ENCODE data around the gene ARHGAP26.

Gene ARHGAP26

DNA sequence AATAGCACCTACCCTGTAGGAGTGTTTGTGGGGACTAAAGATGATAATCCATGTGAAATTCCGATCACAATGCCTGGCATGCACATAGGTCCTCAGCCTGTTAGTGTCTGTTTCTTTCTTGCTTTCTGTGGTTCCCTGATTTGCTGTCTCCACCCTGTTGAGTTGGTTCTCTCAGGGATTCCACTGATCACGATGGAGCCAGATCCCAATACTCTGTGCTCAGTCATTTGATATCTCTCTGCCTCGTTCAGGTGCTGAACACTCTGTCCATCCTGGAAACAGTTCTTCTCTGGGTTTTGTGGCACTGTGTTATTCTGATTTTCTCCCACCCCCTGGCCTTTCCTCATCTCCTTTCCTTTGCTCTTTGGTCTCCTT lies 60.8 kb downstream of the ARHGAP26 start:
- DNase-seq, result no peak

DNA sequence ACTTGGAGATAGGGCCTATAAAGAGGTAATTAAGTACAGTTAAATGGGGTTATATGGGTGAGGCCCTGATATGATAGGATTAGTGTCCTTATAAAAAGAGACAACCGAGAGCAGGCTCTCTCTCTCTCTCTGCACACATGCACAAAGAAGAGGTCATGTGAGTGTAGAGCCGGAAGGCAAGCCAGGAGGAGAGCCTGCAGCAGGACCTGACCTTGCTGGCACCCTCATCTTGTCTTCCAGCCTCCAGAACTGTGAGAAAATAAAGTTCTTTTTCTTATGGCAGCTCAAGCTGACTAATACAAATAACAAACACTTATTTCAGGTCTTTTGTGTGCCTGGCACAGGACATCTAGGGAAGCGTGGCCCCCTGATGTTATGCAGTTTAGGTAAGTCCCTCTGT lies 62.1 kb downstream of the ARHGAP26 start:
- no peak for DNase-seq

DNA sequence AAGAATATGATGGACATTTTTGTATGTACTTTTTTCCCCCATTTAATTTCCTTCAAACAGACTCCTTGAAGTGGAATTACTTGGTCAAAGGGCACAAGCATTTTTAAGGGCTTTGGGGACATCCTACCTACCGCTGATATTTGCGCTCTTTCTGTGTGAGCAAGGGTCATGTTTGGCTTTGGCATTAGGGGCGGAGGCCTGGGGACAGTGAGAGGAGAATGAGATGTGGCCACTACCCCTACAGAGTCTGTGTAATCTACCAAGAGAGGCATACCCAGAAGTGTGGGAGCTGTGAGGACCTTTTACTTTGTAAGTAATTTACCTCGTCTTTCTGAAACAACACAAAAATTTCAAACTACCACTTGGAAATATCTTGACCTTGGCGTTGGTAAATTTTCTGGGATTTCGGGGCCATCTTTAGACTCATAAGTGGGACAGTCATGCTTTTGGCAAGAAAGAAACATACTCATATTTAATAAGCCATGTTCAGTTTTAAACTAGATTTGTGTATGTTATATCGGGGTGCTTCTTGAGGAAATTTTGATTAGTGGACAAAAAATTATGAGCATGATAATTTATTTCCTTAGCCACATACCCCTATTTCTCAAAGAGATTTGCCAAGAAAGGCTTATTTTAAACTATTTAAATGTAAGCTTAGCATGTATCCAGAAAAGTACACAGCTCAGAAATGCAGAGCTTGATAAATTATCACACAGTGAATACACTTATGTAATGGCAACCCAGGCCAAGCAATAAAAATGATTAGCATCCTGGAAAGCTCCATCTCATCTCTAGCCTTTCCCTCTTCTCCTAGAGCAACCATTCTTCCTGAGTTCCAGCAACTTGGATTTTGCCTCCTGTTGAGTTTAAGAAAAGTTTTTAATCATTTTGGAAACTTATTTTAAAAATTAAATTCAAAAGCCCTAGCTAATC lies 63.6 kb downstream of the ARHGAP26 start:
- no peak for DNase-seq

DNA sequence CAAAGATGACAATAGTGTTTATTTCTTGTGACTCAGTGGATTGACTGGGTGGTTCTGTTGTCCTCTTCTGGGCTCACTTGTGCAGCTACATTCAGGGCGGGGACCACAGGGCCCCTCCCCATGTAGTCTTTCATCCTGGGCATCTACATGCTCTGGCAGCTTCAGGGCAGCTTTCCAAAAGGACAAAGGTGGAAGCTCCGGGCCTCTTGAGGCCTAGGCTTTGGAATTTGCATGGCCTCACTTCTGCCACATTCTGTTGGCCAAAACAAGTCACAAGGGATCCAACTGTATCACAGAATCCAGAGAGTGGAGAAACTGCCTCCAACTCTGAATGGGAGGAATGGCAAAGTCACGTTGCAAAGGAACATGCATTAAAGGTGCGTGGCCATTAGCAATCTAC lies 64.3 kb downstream of the ARHGAP26 start:
- DNase-seq, result no peak

DNA sequence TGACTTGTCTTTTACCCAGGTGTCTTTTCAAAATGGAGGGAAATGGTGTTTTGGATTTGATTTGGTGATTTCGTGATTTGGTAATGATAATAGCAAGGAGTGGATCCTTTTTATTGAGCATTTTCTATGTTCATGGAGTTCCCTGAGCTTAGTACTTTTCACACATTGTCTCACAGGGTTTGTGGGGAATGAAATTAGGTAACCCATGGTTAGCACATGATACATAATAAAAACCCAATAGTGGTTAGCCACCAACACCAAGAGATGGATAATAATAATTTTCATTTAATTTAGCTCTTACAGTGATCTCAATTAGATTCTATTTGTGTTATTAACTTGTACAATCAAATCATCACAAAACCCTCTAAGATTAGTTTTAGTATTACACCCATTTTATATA lies 65.4 kb downstream of the ARHGAP26 start:
- no peak for DNase-seq

DNA sequence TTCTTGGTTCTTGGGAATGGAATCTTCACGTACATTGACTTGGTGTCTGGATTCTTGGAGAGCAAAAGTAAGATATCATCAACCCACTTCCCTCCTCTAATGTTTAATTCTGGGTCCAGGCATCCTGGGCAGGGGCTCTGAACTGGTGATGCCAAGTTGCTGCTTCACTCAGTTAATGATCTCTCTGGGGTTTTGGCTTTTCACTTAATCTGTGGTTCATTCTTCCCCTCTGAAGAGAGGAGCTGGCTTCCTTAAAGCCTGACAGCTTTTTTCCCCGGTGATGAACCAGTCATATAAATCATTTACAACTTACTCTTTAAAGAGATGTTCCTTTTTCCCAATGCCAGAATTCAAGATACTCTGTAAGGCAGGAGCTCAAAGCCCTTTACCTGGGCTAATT lies 65.9 kb downstream of the ARHGAP26 start:
- peak; percentile 31 for DNase-seq

DNA sequence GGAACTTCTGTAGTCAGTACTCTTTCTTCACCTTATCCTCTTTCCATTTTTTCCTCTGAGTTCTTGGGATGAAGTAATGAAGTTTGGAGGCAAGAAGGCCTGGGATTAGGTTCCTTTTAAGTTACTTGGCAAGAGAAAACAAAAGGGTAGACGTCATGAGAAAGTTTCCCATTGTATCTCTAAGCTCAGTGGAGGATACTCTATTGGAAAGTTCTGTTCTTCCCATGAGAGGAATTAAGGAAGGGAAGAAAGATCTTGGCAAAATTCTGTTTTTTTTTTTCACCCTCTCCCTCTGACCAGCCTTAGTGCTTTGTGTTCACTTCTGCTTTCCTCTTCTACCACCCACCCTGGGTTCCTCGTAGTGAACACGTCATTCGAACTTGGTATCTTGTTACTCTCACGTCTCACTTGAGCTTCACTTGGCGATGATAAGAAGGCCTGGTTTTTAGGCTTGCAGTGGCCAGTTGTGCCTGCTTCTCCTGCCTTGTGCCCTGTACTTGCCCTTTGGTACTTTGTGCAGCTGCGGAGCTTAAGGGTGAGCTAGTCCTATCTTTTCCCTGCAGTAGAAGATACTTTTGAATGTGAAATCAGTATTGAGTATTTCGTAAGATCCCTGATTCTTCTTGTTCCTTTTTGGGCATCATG lies 67.0 kb downstream of the ARHGAP26 start:
- DNase-seq, result peak; percentile 91

DNA sequence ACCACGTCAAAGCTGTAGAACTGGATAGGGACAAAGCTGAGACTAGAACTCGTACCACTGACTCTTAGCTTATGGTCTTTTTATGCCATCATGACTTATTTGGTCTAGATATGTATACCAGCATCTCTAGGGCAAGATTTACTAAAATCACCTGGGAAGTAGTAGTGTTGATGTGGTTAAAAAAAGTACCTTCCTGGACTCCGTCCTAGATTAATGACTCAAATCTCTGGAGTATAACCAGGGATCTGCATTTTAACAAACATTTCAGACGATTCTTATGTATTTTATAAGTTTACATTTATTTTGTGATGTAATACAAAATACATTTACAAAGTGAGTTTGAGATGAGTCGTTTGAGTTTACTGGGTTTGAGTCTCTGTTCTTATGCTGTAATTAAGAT lies 68.7 kb downstream of the ARHGAP26 start:
- DNase-seq, result no peak

DNA sequence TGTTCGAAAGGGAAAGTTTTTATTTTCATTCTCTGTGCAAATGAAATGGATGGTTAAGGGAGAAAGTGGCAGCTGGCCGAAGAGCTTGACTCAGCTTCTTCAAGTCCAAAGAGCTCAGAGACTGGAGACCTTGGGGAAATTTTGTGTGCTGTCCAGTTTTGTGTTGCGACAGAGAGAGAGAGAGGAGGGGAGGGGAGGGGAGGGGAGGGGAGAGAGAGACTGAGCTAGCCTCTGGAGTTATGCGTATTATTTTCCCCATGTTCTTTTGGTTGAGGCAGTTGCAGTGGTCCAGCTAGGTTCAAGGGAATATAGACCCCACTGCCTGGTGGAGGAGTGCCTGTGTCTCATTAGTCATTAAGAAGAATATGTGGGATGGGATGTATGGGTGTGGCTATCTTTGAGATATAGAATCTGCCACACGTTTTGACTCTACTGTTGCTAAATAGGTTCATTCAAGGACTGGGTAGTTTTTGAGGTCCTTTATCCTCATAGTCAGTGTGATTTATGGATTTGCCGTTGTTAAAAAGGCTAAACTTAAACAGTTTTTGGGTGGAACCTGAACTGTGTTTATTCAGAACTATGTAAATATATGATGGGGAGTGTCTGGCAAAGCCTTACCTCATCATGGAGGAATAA lies 69.7 kb downstream of the ARHGAP26 start:
- peak; percentile 21 for DNase-seq

DNA sequence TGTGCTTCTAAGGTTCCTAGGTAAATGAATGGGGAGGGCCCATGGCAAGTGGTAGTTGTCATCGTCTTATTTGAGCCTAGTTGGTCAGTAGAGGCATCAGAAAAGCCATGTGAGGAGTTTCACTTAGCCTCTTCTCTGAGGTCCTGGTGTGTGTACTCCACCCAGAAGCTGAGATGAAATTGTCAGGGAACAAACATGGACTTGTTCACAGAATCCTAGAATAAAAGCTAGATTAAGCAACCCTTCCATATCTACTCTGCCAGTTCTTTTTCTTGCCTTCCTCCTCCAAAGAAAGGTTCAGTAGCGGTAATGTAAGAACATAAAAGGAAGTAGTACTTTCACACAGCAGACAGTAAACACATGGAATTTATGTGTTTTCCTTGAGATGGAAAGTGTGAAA lies 70.4 kb downstream of the ARHGAP26 start:
- peak; percentile 59 for DNase-seq

DNA sequence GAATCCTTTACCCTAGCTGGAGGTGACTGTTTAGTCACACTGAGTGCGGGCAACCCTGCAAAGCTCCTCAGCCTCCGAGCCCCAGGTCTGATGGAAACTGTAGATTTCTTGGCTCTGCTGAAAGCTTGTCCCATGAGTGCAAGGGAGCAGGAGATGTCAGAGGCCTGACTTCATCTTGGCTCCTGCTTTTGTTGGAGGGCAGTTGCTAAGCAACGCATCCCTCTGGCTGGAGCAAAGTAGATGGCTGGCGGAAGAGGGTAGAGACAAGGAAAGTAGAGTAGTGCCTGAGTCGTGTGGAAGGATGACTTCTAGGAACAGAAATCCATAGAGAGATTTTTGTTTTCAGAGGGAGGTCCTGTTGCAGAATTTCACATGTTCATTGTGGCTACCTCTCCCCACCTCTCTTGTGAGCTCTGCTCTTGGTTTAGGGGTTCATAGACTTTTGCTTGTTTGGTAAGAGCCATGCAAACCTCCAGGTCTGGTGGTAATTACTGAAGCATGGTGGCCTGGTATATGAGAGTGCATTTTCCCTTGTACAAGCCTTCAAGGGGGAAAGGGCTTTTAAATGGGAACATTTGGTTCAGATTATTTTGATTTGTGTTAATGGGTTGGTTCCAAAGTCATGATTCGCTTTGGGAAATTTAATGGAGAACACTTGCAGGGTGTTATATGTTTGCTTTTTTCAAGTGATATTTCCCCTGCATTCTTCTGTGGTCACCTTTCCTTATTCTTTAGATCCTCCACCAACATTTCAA lies 71.5 kb downstream of the ARHGAP26 start:
- no peak for DNase-seq

DNA sequence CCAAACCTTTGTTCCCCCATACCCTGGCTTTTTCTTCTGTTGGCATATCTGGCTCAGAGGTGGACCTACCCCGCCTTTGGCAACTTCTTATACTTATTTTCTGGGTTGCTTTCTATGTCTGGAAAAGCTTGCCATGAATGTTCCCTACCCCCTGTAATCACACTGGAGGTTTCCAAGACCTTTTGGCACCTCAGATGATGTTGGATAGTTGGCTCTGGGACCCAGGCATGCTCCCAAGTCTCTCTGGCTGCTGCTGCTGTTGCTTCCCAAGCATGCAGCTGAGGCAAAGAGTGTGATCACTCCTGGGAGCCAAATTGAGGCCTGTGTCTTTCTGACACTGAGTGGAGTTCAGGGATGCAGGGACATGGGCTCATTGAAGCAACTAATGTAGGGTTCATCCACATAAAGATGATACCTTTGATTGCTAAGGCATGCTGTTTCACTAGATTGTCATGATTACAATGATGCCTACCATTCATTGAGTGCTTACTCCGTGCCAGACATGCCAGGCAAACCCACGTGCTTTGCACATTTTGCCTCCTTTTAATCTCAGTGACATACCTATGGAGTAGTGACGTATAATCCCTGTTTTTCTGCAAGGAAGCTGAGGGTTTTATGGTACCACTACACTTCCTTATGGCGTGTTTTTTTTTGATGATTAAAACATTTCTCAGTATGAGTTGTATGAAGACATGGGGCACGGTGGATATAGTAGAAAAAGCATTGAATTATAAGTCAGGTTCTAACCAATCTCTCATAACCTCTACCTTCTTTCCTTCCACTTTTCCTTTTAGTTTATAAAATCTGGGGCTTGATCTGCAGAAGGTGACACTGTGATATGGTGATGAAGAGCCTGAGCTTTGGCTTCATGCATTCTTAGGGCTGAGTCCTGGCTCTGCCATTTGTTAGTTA lies 73.1 kb downstream of the ARHGAP26 start:
- no peak for DNase-seq

DNA sequence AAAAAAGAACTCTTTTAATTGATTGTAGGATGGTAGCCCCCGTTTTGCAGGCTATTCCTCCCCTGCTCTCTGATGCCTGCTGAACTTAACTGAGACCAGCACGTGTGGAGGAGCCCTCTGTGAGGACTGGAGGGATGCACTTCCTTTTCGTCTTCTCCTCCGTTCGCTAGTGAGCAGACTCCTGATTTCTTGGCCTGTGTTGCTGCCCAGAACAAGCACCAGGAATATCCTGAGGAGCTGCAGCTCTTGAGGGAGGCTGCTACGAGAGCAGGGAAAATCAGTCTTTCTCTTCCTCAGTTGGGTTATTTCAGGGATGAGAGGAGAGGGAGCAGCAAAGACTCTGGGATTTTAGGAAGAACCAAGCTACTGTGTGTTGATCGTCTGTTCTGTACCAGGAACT lies 74.7 kb downstream of the ARHGAP26 start:
- no peak for DNase-seq

DNA sequence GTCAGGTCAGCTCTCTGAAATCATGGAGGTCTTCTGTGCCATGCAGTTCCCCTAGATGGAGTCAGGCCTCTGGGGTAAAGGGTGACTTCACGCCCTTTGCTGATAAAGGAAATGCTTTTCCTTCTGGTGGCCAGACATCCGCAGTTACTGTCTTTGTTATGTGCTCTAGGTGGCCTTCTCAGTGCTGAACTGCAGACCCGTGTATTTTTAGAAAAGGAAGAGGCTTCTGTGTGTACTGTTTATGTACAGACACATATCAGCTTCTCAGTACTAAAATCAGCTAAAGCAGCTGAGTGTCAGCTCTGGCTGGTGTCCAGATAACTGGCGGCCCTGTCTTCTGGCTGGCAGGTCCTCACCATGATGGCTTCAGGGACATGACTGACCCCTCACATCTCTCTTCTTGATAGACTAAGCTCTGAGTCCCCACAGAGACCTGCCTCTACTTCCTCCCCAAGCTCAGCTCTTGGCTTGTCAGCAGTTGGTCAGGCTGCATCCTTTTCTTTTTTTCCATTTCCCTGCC lies 75.3 kb downstream of the ARHGAP26 start:
- DNase-seq, result peak; percentile 28

DNA sequence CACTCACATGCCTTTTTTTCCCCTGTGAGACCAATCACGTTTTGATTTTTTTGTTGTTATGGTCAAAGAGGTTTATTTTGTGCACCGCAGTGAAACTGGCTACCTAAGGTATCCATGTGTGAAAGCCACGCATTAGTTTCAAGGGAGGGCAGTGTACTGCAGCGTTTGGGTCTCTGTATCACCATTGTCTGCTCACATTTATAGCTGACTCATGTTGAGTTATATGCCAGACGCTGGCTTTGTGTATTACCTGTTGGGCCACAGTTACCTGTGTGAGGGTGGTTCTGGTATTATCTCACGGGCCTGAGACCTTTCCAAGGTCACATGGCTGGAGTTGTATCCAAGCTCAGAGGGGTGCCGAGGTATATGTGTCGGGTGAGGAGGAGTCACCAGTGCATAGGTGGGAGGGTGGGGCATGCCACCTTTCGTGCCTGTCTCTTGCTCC lies 75.8 kb downstream of the ARHGAP26 start:
- no peak for DNase-seq

DNA sequence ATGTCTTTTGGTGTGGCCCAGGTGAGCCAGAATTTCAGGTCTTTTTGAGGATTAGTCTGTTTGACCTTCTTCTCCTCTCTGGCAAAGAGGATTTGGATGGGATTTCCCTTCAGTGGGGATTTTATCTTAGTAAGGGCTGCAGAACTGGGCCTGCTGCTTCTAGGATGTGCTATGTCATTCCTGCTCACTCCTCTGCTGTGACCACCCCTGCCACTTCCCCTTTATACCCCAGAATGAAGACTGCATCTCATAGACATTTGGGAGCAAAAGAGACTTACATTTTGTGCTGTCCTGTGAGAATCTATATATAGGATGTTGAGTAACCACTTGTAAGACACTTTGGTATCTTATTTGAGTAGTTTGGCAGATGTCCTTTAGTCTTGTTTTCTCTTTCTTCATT lies 76.2 kb downstream of the ARHGAP26 start:
- DNase-seq, result peak; percentile 79

DNA sequence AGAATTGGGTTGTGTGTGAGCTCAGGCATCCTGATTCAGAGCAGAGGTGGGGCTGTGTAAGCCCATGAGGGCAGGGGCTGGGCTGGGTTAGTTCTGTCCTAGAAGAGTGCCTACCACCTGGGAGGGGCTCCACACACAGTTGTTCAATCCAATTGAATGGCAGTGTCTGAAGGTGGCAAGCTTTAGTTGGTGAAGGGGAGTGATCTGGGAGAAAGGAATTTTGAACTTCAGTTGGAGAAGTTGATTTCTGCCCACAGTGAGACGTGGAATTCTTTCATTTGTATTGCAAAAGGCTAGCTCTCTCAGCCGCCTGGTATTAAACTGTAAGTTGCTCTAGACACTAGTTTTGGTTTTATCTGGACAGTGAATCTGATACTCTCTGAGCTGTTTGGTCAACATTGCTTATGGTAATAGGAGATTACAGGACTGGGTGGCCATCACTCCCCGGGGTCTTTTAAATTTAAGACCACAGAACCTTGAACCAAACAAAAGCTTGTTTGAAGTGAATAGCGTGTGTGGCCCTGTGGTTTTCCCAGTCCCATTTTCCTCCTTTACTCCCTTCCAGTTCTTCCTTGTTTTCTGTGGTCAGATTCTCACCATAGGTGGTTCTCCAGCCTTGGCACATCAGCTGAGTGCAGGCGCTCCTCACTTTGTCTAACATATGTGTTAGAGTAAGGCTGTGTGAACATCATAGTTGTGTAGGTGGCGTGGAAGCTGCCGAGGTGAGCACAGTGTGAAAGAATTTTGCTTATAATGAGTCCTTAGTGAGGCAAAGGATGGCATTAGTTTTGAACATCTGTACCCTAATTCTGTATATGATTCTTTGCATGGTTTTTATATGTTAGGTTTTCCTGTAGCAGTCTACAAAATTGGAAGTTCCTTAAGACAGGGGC lies 78.0 kb downstream of the ARHGAP26 start:
- DNase-seq, result no peak

DNA sequence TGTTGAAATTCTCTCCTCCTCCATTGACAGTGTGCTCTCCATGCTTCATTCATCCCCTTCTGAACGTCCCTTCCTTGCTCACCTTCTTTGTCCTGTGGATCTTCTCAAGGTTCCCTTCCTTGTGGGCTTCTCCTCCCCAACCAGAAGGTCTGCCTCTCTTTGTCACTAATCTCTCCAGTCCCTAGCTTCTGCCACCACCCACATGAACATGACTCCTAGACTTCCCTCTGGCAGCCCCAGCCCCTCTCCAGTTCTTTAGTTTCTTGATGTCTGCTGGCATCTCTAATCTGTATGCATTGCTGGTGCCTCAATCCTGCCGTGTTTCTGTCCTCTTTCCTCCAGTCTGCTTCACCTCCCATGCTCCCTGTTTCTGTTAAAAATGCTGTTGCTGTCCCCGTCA lies 79.3 kb downstream of the ARHGAP26 start:
- no peak for DNase-seq

DNA sequence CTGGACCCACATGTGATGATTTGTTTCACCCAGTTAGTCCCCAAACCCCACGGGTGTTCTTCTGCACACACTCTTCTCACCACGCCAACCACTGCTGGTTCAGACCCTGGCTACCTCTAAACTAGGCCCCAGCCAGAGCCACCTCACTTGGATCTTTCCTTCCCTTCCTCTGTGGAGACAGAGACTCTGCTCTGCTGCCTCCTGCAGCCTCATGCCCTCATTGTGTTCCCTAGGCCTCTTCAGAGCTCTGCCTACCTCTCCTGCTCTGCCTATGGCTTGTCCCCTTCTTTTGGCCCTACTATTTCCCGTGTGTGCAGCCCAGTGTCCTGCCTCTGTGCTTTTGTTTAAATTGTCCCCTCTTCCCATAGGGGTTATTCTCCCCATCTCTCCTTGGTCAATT lies 79.7 kb downstream of the ARHGAP26 start:
- no peak for DNase-seq

DNA sequence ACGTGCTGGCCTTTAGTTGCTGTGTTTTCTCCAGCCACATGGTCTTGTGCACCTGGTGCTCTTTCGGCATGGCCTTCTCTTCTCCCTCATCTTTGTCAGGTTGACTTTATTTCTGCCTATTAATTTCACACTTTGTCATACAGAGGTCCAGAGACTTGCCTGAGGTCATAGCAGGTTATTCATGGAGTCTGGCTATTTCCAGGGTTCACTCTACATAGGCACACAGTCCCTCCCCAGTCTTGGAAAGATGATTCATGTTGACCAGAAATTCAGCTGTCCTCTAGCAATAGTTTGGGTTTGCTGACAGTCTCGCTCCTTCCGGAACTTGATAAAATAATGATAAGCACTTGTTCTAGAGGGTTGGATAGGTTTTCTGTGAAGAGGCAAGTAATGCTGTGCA lies 81.6 kb downstream of the ARHGAP26 start:
- no peak for DNase-seq
